ENCODE measurements around the gene AGBL5. TPM values are rescaled to one million over a fixed set of nuclear protein-coding genes. Genes with fewer than 3 reads are reported as not detected.

AGBL5 gene
- total and polyA plus RNA-seq, 2 donors (not counting 1 experiment from before 2014, with no cell fraction given) = 19.8 to 20.9 TPM

GRCh38 chr2:27054721-27055120, 3.3 kb downstream of the AGBL5 start:
- no peak overlapping the region for H3K4me3 ChIP-seq (replicated peaks in 1 of 4; ENCODE audit: control extremely low read depth in 1 of 4, insufficient read depth in 1 of 4, low read depth in 3 of 4, low read length in 4 of 4)
- H3K9ac ChIP-seq (ENCODE audit: insufficient read depth, low read length) = no peak overlapping the region
- no peak overlapping the region for H2AFZ ChIP-seq (ENCODE audit: low read length)
- no peaks in the 10 kb centered on the region for H4K20me1 ChIP-seq (ENCODE audit: control insufficient read depth, extremely low read depth, insufficient read depth, low read length)
- H3K36me3 ChIP-seq (ENCODE audit: control insufficient read depth, insufficient read depth, low read length) = peaks cover 13% of the 10 kb centered on the region
- H3K79me2 ChIP-seq (ENCODE audit: control insufficient read depth, insufficient read depth, low read length) = no peaks in the 10 kb centered on the region
- H3K27ac ChIP-seq (ENCODE audit: insufficient read depth, low read length) = no peak overlapping the region
- no peak for TF ChIP-seq EZH2 (IDR thresholded peaks at IDR 0.05; ENCODE audit: low read length, missing control alignments)
- TF ChIP-seq, protein P1, sequence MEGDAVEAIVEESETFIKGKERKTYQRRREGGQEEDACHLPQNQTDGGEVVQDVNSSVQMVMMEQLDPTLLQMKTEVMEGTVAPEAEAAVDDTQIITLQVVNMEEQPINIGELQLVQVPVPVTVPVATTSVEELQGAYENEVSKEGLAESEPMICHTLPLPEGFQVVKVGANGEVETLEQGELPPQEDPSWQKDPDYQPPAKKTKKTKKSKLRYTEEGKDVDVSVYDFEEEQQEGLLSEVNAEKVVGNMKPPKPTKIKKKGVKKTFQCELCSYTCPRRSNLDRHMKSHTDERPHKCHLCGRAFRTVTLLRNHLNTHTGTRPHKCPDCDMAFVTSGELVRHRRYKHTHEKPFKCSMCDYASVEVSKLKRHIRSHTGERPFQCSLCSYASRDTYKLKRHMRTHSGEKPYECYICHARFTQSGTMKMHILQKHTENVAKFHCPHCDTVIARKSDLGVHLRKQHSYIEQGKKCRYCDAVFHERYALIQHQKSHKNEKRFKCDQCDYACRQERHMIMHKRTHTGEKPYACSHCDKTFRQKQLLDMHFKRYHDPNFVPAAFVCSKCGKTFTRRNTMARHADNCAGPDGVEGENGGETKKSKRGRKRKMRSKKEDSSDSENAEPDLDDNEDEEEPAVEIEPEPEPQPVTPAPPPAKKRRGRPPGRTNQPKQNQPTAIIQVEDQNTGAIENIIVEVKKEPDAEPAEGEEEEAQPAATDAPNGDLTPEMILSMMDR (conservative IDR thresholded peaks at IDR 0.05 in 1 of 2, IDR thresholded peaks at IDR 0.05 in 1 of 2; ENCODE audit: low read depth in 1 of 2, low read length in 2 of 2) = no peak
- no peak for DNase-seq (ENCODE audit: low read depth in 2 of 2)
- H3K4me1 ChIP-seq (ENCODE audit: control insufficient read depth, extremely low read depth, insufficient read depth, low read length) = no peaks in the 10 kb centered on the region
- no peak overlapping the region for H3K4me2 ChIP-seq (ENCODE audit: extremely low read depth, insufficient read depth, low read length)
- H3K9me3 ChIP-seq (ENCODE audit: control insufficient read depth, insufficient read depth, low read depth, low read length) = no peaks in the 10 kb centered on the region
- H3K27me3 ChIP-seq (ENCODE audit: control insufficient read depth, insufficient read depth, low read length) = no peaks in the 10 kb centered on the region

DNA sequence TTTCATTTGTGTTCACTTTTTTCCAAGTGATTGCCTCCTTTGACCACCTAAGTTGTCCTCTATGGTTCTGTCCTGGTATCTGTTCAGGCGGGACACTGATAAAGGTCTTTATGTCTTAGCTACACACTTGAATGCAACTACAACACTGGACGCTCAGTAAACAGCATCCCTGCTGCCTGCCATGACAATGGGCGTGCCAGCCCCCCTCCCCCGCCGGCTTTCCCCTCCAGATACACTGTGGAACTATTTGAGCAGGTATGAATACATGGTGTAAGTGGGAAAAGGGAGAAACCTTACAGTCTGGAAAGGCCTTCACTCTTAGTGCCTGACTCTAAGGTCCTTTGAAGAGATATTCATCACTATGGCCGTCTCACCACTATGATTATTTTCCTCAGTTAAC, 5.7 kb downstream of the AGBL5 start:
- no peak for DNase-seq (ENCODE audit: low read depth in 2 of 2)
- Histone ChIP-seq H3K27me3 (ENCODE audit: control insufficient read depth, insufficient read depth, low read length) (no peaks in the 10 kb centered on the region), H3K9me3 (ENCODE audit: control insufficient read depth, insufficient read depth, low read depth, low read length) (no peaks in the 10 kb centered on the region), H3K9ac (ENCODE audit: insufficient read depth, low read length) (no peak overlapping the region), H2AFZ (ENCODE audit: low read length) (no peak overlapping the region), H3K4me2 (ENCODE audit: extremely low read depth, insufficient read depth, low read length) (no peak overlapping the region), H3K36me3 (ENCODE audit: control insufficient read depth, insufficient read depth, low read length) (peaks cover 14% of the 10 kb centered on the region), H4K20me1 (ENCODE audit: control insufficient read depth, extremely low read depth, insufficient read depth, low read length) (no peaks in the 10 kb centered on the region), H3K4me3 (replicated peaks in 1 of 4; ENCODE audit: control extremely low read depth in 1 of 4, insufficient read depth in 1 of 4, low read depth in 3 of 4, low read length in 4 of 4) (no peak overlapping the region), H3K4me1 (ENCODE audit: control insufficient read depth, extremely low read depth, insufficient read depth, low read length) (no peaks in the 10 kb centered on the region), H3K27ac (ENCODE audit: insufficient read depth, low read length) (no peak overlapping the region), H3K79me2 (ENCODE audit: control insufficient read depth, insufficient read depth, low read length) (no peaks in the 10 kb centered on the region)
- TF ChIP-seq EZH2 (IDR thresholded peaks at IDR 0.05; ENCODE audit: low read length, missing control alignments) = no peak
- TF ChIP-seq, protein P1 (conservative IDR thresholded peaks at IDR 0.05 in 1 of 2, IDR thresholded peaks at IDR 0.05 in 1 of 2; ENCODE audit: low read depth in 1 of 2, low read length in 2 of 2) = no peak

DNA sequence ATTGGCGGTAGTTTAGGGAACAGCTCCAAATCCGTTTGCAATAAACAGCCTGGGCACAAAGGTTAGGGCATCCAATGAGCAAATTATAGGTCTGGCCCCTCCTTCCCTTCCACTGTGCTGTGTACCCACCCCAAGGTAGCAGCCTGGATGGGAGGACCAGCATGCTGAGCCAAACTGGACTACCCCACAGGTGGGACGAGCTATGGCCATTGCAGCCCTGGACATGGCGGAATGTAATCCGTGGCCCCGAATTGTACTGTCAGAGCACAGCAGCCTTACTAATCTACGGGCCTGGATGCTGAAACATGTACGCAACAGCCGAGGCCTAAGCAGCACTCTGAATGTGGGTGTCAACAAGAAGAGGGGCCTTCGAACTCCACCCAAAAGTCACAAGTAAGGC, 6.7 kb downstream of the AGBL5 start:
- Histone ChIP-seq H3K27me3 (ENCODE audit: control insufficient read depth, insufficient read depth, low read length) (no peaks in the 10 kb centered on the region), H3K4me2 (ENCODE audit: extremely low read depth, insufficient read depth, low read length) (no peak overlapping the region), H3K4me3 (replicated peaks in 1 of 4; ENCODE audit: control extremely low read depth in 1 of 4, insufficient read depth in 1 of 4, low read depth in 3 of 4, low read length in 4 of 4) (no peak overlapping the region), H4K20me1 (ENCODE audit: control insufficient read depth, extremely low read depth, insufficient read depth, low read length) (no peaks in the 10 kb centered on the region), H3K27ac (ENCODE audit: insufficient read depth, low read length) (no peak overlapping the region), H3K79me2 (ENCODE audit: control insufficient read depth, insufficient read depth, low read length) (no peaks in the 10 kb centered on the region), H3K9me3 (ENCODE audit: control insufficient read depth, insufficient read depth, low read depth, low read length) (no peaks in the 10 kb centered on the region), H3K9ac (ENCODE audit: insufficient read depth, low read length) (no peak overlapping the region), H3K4me1 (ENCODE audit: control insufficient read depth, extremely low read depth, insufficient read depth, low read length) (no peaks in the 10 kb centered on the region), H3K36me3 (ENCODE audit: control insufficient read depth, insufficient read depth, low read length) (peaks cover 14% of the 10 kb centered on the region), H2AFZ (ENCODE audit: low read length) (no peak overlapping the region)
- no peak for TF ChIP-seq EZH2 (IDR thresholded peaks at IDR 0.05; ENCODE audit: low read length, missing control alignments)
- TF ChIP-seq, protein P1 (conservative IDR thresholded peaks at IDR 0.05 in 1 of 2, IDR thresholded peaks at IDR 0.05 in 1 of 2; ENCODE audit: low read depth in 1 of 2, low read length in 2 of 2) = no peak
- DNase-seq (ENCODE audit: low read depth in 2 of 2) = no peak

Data from fibroblast of lung (primary cell).